ENCODE data around the gene DAB1. TPM values are rescaled to one million over a fixed set of nuclear protein-coding genes. Genes with fewer than 3 reads are reported as not detected.

Gene DAB1
- total RNA-seq, 1 donor from 2014 or later = 1.9 TPM

DNA sequence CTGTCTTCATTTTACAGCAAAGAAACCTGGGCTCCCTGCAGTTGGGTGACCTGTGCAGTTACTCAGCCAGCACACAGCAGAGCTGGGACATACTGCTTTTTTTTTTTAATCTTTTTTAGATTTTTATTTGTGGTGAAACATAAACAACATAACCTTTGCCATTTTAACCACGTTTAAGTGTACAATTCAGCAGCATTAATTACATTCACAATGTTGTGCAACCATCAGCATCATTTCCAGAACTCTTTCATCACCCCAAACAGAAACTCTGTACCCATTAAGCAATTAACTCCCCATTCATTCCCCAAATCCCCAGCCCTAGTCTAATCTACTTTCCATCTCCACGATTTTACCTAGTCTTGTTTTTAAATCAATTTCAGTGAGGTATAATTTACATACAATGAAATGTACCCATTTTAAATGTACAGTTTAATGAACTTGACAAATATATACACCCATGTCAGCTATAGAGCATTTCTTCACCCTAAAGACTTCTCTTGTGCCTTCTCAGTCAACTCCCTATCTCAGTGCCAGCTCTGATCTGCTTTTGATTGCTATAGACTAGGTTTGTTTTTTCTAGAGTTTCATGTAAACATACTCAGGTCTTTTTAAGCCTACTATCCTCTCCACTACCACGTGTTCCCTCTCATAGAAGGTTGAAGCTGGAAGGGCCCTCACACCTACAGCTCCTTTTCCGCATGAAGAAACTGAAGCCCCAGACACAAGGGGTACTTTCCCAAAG is 420.3 kb downstream of the DAB1 start:
- Mint-ChIP-seq H3K27ac (no peak overlapping the region), H3K4me1 (peaks cover 6% of the 10 kb centered on the region), H3K9me3 (no peaks in the 10 kb centered on the region), H3K4me3 (no peak overlapping the region), H3K27me3 (ENCODE audit: low read depth) (peaks cover 17% of the 10 kb centered on the region), H3K36me3 (no peaks in the 10 kb centered on the region)
- TF ChIP-seq, protein P1, sequence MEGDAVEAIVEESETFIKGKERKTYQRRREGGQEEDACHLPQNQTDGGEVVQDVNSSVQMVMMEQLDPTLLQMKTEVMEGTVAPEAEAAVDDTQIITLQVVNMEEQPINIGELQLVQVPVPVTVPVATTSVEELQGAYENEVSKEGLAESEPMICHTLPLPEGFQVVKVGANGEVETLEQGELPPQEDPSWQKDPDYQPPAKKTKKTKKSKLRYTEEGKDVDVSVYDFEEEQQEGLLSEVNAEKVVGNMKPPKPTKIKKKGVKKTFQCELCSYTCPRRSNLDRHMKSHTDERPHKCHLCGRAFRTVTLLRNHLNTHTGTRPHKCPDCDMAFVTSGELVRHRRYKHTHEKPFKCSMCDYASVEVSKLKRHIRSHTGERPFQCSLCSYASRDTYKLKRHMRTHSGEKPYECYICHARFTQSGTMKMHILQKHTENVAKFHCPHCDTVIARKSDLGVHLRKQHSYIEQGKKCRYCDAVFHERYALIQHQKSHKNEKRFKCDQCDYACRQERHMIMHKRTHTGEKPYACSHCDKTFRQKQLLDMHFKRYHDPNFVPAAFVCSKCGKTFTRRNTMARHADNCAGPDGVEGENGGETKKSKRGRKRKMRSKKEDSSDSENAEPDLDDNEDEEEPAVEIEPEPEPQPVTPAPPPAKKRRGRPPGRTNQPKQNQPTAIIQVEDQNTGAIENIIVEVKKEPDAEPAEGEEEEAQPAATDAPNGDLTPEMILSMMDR (IDR thresholded peaks at IDR 0.05; ENCODE audit: unreplicated experiment) = no peak
- no peak for DNase-seq (ENCODE audit: low spot score in 2 of 2, unreplicated experiment in 2 of 2)

DNA sequence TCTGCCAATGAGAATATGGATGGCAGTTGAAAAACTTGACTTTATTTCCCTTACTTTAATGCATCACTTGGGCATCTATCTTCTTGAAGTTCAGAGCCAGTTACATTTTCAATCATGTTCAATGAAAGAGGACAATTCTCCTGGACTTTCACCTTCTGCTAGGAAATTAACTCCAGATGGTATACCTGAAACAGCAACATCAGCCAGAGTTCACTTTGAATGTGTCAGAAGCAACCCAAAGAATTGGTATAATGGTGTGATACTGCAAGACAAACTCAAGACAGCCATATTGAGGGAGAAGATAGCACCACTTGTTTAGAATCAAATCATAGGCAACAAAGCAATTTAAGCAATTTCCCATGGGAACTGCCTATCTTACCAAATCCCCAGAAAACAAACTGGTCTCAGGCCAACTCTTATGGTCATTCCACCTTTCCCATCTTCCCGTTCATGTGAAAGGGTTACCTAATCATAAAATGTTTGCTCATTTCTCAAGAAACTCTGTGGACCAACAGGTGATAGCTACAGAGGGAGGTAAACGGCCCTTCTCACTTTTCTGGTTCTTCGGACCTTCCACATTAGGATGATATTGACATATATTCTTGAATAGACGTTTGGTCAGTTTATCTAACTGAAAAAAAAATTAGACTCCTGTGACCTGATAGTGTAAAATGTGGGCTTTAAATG is 428.3 kb downstream of the DAB1 start:
- H3K27me3 Mint-ChIP-seq (ENCODE audit: low read depth) = peaks cover 3% of the 10 kb centered on the region
- H3K27ac Mint-ChIP-seq = no peak overlapping the region
- H3K9me3 Mint-ChIP-seq = no peaks in the 10 kb centered on the region
- no peak for DNase-seq (ENCODE audit: low spot score in 2 of 2, unreplicated experiment in 2 of 2)
- H3K4me3 Mint-ChIP-seq = no peak overlapping the region
- TF ChIP-seq, protein P1 (IDR thresholded peaks at IDR 0.05; ENCODE audit: unreplicated experiment) = no peak
- no peaks in the 10 kb centered on the region for H3K4me1 Mint-ChIP-seq
- H3K36me3 Mint-ChIP-seq = no peaks in the 10 kb centered on the region

GRCh38 chr1:56993475-56993874 is 430.4 kb downstream of the DAB1 start:
- no peak for DNase-seq (ENCODE audit: low spot score in 2 of 2, unreplicated experiment in 2 of 2)
- Mint-ChIP-seq H3K27ac (no peak overlapping the region), H3K27me3 (ENCODE audit: low read depth) (peaks cover 3% of the 10 kb centered on the region), H3K4me1 (no peaks in the 10 kb centered on the region), H3K36me3 (no peaks in the 10 kb centered on the region), H3K4me3 (no peak overlapping the region), H3K9me3 (peaks cover 3% of the 10 kb centered on the region)
- TF ChIP-seq, protein P1 (IDR thresholded peaks at IDR 0.05; ENCODE audit: unreplicated experiment) = no peak

- Mint-ChIP-seq H3K4me3 (no peak overlapping the region), H3K4me1 (no peaks in the 10 kb centered on the region), H3K27me3 (ENCODE audit: low read depth) (peaks cover 3% of the 10 kb centered on the region), H3K9me3 (peaks cover 3% of the 10 kb centered on the region), H3K27ac (no peak overlapping the region), H3K36me3 (no peaks in the 10 kb centered on the region)
- TF ChIP-seq, protein P1 (IDR thresholded peaks at IDR 0.05; ENCODE audit: unreplicated experiment) = no peak
- DNase-seq (ENCODE audit: low spot score in 2 of 2, unreplicated experiment in 2 of 2) = no peak
Measured at GRCh38 chr1:56992318-56993125, 431.3 kb downstream of the DAB1 start.

- H3K4me1 Mint-ChIP-seq = no peaks in the 10 kb centered on the region
- peaks cover 3% of the 10 kb centered on the region for H3K27me3 Mint-ChIP-seq (ENCODE audit: low read depth)
- TF ChIP-seq, protein P1 (IDR thresholded peaks at IDR 0.05; ENCODE audit: unreplicated experiment) = no peak
- H3K27ac Mint-ChIP-seq = no peak overlapping the region
- H3K36me3 Mint-ChIP-seq = no peaks in the 10 kb centered on the region
- no peak for DNase-seq (ENCODE audit: low spot score in 2 of 2, unreplicated experiment in 2 of 2)
- H3K4me3 Mint-ChIP-seq = no peak overlapping the region
- peaks cover 3% of the 10 kb centered on the region for H3K9me3 Mint-ChIP-seq
Measured at GRCh38 chr1:56991576-56991975, 432.3 kb downstream of the DAB1 start.
